NK-92 (cell line): ENCODE results near the gene CBLN4.

Experiments used
- DNase-seq: peaks from one replicate; lab custom pipeline; 2025; ENCODE audit not compliant: unreplicated experiment; lab: John Stamatoyannopoulos, UW

The CBLN4 gene

DNA sequence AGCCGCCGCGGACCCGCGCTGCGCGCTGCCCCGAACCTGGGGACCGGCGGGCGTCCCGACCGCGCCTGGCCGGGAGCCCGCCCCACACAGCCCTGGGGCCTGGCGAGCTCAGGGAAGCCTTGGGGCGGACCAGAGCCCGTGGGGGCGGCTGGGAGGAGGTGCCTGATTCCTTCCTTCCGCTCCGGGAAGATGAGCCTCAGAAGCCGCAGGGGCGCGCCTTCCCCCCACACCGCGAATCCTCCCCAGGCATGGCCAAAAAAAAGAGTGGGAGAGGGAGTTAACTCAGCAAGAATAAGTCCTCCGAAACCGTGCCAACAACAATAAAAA, at the start of gene CBLN4:
Gene CBLN4, minus strand, starts transcription at position 131 of the 327 bp plus-strand sequence. CDS start 1,348 bp downstream, outside the sequence.
- DNase-seq, result no peak

DNA sequence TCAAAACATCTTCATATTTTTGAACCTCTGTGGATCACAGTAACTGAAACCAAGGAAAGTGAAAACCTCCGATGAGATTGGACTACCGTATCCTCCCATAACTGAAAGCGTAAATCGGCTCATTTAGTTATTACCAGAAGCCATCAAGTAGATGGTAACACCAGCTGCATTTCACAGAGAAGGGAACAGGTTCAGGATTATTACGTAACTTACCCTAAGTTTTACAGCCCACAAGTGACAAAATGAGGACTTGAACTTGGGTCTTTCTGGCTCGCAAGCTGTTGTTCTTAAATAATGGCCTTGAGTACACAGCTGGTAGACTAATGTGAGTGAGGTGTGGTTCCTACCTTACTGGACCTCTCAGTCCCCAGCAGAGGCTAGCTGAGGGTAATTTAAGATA, 37.9 kb upstream of the CBLN4 start:
- DNase-seq, result no peak

- DNase-seq, result no peak
Observed at GRCh38 chr20:56032251-56032650, 26.9 kb upstream of the CBLN4 start.

GRCh38 chr20:56018716-56019115, 13.4 kb upstream of the CBLN4 start:
- DNase-seq, result no peak

DNA sequence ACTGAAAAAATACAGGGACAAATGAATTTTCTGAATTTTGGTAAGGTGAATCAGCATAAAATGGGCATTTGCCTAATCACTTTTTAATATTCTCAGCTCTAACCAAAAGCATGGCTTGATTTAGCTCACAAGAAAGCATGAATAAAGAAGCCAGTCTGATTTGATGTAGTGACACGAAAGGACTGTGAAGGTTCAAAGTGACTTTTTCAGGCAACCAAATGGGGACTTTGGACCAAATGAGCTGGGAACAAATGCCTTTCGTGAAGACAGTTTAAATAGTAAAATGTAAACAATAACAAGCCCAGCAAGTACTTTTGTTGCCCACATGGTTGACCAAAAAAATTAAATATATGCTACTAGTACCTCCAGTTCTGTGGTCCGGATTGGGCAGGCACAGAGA, 12.9 kb upstream of the CBLN4 start:
- no peak for DNase-seq

GRCh38 chr20:56017560-56017959, 12.2 kb upstream of the CBLN4 start:
- no peak for DNase-seq

- DNase-seq, result no peak
Observed at GRCh38 chr20:56014998-56015397, 9.7 kb upstream of the CBLN4 start.

- DNase-seq, result no peak
Observed at GRCh38 chr20:56014151-56014550, 8.8 kb upstream of the CBLN4 start.

- DNase-seq, result no peak
Observed at GRCh38 chr20:56004611-56005388, 519 bp downstream of the CBLN4 start.

DNA sequence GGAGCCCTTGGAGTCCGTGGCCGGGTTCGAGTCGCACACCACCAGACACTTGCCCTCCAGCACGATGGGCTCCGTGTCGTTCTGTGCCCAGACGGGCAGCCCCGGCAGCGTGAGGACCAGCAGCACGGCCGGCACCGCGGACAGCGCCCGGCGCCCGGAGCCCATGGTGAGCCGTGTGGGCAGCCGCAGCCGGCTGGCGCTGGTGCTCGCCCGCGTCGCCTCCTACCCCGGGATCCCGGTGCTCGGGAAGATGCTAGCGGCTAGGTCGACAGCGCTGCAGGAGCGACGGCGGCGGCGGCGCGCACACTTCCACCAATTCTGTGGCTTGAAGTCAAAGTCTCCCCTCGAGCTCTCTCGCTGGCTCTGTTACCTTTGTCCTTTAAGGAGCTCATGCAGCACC, 1.3 kb downstream of the CBLN4 start:
- no peak for DNase-seq

- DNase-seq, result no peak
Observed at GRCh38 chr20:56002908-56003800, 2.2 kb downstream of the CBLN4 start.

DNA sequence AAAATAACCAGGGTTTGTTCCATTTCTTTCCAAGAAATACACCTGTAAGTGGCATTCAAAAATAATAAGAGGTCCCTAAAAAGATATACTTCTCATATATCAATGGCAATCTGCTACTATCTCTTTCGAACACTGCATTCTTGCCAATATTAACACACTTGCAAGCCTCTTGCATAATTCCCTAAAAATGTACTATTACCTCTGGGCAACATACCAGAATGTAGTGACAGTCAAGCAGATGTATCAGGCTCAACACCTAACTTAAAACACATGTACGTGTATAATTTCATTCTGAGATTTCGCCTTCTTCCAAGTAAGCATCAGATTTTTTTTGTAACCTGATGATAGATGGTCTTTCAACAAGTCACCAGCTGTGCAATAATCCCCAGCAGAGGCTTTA, 3.4 kb downstream of the CBLN4 start:
- no peak for DNase-seq

DNA sequence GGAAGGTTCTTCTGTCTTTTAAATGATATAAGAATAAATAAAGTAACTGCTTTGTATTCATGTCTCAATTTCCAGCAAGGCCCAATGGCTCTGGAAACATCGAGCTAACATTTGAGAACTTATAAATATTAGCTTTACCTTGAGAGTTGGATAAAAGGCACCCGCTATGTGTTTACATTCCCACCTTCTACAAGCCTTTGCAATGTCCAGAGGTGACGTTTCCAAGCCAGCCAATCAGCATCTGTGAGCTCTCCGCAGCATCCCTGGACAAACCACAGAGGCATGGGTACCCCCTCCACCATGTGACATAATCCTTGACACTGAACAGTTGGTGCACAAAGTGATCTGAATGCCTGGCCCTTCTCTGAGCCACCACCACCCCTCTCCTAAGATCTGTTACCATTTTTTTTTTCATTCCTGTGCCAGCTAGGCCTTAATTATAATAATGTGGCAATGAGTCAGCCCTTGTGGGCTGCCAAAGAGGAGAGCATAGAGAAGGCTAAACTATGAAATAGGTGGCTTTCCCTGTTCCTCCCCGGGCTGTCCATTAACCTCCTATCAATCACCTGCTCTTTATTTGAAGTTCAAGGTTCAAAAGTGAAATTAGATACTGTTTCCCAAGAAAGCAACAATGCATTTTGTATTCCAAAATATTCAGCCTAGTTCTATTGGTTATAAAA, 4.1 kb downstream of the CBLN4 start:
- DNase-seq, result no peak

DNA sequence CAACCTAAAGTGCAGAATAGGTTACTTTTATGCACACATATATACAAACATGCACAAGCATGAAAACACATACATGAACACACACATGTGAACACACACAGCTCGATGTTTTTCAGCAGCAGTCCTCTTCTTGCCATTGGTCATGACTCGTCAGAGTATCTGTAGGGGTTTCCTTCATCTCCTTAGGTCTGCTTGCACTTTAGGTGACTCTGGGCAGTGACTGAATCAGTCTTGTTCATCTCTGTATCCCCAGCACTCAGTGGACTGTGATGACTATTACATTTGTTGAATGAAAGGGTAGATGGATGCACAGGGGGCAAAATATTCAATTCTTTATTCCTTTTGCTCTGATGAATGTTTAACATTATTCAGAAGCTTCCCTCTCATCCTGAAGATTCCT, 26.8 kb downstream of the CBLN4 start:
- DNase-seq, result no peak

- DNase-seq, result no peak
Observed at GRCh38 chr20:55977690-55978459, 27.4 kb downstream of the CBLN4 start.

- DNase-seq, result no peak
Observed at GRCh38 chr20:55974491-55975202, 30.7 kb downstream of the CBLN4 start.

DNA sequence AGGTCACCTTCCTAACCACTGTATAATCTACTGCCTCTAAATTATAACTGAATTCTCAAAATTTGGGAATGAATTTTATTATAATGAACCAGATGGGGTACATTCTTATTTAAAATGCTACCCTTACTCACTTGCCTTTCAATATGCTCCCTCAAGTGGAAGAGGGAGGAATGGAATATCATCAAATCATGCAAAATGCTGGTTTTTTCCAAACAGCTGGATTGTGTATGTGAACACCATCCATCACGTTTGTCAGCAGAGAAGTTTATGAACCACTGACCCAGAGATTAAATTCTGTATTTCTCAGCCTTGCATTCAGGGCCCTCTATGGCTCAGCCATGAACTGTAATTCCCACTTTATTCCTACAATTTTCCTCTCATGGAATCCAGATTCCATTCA, 40.5 kb downstream of the CBLN4 start:
- DNase-seq, result no peak

DNA sequence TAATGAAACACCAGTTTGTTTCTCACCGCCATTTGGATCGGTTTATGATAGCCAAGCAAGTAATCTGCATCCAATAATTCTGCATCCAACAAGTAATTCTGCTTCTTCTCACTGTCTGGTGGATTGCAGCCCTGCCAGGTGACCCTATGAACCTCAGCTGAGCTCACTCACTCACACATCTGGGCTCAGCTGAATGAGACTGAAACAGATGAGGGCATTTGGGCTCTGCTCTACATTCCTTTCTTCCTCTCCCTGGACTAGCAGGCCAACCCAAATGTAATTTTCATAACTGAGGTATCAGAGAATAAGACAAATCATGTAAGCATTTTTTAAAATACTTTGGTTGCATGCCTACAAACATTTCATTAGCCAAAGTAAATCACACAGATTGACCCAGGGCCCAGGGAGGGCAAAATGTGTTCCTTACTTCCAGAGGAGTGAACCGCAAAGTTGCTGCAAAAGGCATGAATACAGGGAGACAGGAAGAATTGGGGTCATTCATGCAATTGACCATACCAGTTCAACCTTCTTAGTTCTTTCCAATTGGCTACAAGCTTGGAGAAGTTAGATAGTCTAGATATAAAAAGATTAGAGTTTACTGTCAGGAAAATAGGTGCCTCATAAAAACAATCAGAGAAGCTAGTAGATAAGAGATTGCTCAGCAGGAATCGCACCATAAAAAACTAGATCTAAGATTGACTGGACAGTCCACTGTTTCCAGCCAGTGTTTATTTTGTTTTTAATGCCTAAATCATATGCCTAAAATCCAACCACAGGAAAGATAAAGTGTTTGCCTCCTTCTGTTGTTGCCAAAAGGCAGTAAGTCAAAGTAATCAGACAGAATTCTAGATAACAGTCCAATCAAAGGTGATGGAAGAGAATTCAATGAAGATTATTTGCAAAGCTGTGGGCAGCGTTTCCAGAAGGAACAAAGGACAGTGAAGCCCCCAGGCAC, 43.7 kb downstream of the CBLN4 start:
- DNase-seq, result no peak

DNA sequence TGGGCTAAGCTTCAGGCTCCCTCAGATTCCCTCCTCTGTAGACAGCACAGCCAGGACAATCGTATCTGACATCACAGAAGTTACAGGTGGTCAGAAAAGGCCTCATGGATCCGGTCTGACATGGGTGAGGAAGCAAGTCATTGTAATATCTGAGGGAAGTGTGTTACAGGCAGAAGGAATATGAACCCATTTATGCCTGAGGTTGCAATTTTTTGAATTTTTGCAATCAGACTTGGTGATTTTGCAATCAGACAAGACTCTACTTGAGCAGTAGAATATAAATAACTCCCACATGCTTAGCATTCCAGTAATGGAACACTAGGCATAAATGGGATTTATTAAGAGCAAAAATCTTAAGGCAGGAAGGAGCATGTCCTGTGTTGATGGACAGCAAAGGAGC, 52.1 kb downstream of the CBLN4 start:
- DNase-seq, result no peak
